Suppressor macrophage treated with lipopolysaccharide for 4 hours (primary cell): ENCODE measurements around the gene POSTN.
"Not testable (repeated sequence)": the region's sequence is repeated elsewhere in the genome, so short reads cannot be mapped to it uniquely, and the experiment has no call there.

Experiments
- DNase-seq: peaks from one replicate; pipeline ENCODE4 v3.0.0-alpha.2; 2020

POSTN gene

GRCh38 chr13:37596805-37597204, 1.8 kb downstream of the POSTN start:
- no peak for DNase-seq

- no peak for DNase-seq
These were observed 3.4 kb downstream of the POSTN start for GRCh38 chr13:37595162-37595561.

- DNase-seq: no peak
These were observed 4.0 kb downstream of the POSTN start for GRCh38 chr13:37594550-37594949.

- DNase-seq: not testable (repeated sequence)
These were observed 9.2 kb downstream of the POSTN start for GRCh38 chr13:37589381-37589780.

- no peak for DNase-seq
These were observed 11.3 kb downstream of the POSTN start for GRCh38 chr13:37587236-37587635.

GRCh38 chr13:37586164-37586563, 12.4 kb downstream of the POSTN start:
- no peak for DNase-seq

GRCh38 chr13:37585541-37585940, 13.0 kb downstream of the POSTN start:
- no peak for DNase-seq

GRCh38 chr13:37576601-37577000, 22.0 kb downstream of the POSTN start:
- no peak for DNase-seq

GRCh38 chr13:37565425-37565824, 33.1 kb downstream of the POSTN start:
- no peak for DNase-seq

GRCh38 chr13:37561031-37561430, 37.5 kb downstream of the POSTN start:
- no peak for DNase-seq

GRCh38 chr13:37560526-37560925, 38.0 kb downstream of the POSTN start:
- DNase-seq: no peak

GRCh38 chr13:37558766-37559165, 39.8 kb downstream of the POSTN start:
- DNase-seq: not testable (repeated sequence)

- no peak for DNase-seq
These were observed 52.5 kb downstream of the POSTN start for GRCh38 chr13:37546087-37546486.

- no peak for DNase-seq
These were observed 53.6 kb downstream of the POSTN start for GRCh38 chr13:37544995-37545394.

GRCh38 chr13:37539976-37540605, 58.5 kb downstream of the POSTN start:
- no peak for DNase-seq

GRCh38 chr13:37539170-37539569, 59.4 kb downstream of the POSTN start:
- no peak for DNase-seq

- no peak for DNase-seq
These were observed 63.1 kb downstream of the POSTN start for GRCh38 chr13:37535501-37535900.

- DNase-seq: no peak
These were observed 63.9 kb downstream of the POSTN start for GRCh38 chr13:37534676-37535075.

- DNase-seq: no peak
These were observed 64.4 kb downstream of the POSTN start for GRCh38 chr13:37534181-37534580.

GRCh38 chr13:37531049-37531448, 67.5 kb downstream of the POSTN start:
- DNase-seq: no peak

- no peak for DNase-seq
These were observed 68.7 kb downstream of the POSTN start for GRCh38 chr13:37529751-37530385.

GRCh38 chr13:37526710-37527473, 71.7 kb downstream of the POSTN start:
- DNase-seq: no peak

GRCh38 chr13:37515226-37515625, 83.3 kb downstream of the POSTN start:
- no peak for DNase-seq
